WTC11 (cell line): Measurements from ENCODE around the gene CTDP1. TPM values are rescaled to one million over a fixed set of nuclear protein-coding genes. Genes with fewer than 3 reads are reported as not detected.

Experiments
- ATAC-seq: fragments of 200-7000 bp; cut with Tn5 transposase; 2 replicates; pipeline ENCODE4 v1.10.0; 2021; ENCODE audit warnings: mild to moderate bottlenecking, moderate library complexity
- CTCF ChIA-PET: fragments of 300-600 bp; sonication (Branson Sonifier 250); formaldehyde crosslinking; loops from one replicate; lab custom pipeline; 2021; ENCODE audit warnings: antibody characterized with exemption; lab: Charles Lee
- POLR2A ChIA-PET: fragments of 350-600 bp; sonication (Branson Sonifier 250); formaldehyde crosslinking; loops from one replicate; lab custom pipeline; 2021; ENCODE audit warnings: antibody characterized with exemption; lab: Charles Lee
- DNase-seq: peaks from one replicate; pipeline ENCODE4 v3.0.0; 2021; ENCODE audit warnings: low spot score
- H3K27ac Mint-ChIP-seq: 2 replicates; pipeline ENCODE4 v1.8.0; 2021; ENCODE audit warnings: mixed read lengths
- H3K27me3 Mint-ChIP-seq: 2 replicates; pipeline ENCODE4 v1.8.0; 2021; ENCODE audit warnings: low read depth, mild to moderate bottlenecking, moderate library complexity, mixed read lengths
- H3K36me3 Mint-ChIP-seq: 2 replicates; pipeline ENCODE4 v1.8.0; 2021; ENCODE audit warnings: mixed read lengths
- H3K4me1 Mint-ChIP-seq: 2 replicates; pipeline ENCODE4 v1.8.0; 2022; ENCODE audit warnings: mixed read lengths
- H3K4me3 Mint-ChIP-seq: 2 replicates; pipeline ENCODE4 v1.8.0; 2021; ENCODE audit warnings: mild to moderate bottlenecking, moderate library complexity, mixed read lengths
- H3K9me3 Mint-ChIP-seq: 2 replicates; pipeline ENCODE4 v1.8.0; 2021; ENCODE audit warnings: mixed read lengths
- ATF1 ChIP-seq: sonication (generic); formaldehyde crosslinking; IDR thresholded peaks from 2 replicates; pipeline ENCODE4 v1.8.1; 2023; ENCODE audit warnings: mild to moderate bottlenecking, moderate library complexity, missing genetic modification reagents
- CREB1 ChIP-seq: sonication (generic); formaldehyde crosslinking; IDR thresholded peaks from 2 replicates; pipeline ENCODE4 v1.8.0; 2023; ENCODE audit warnings: mild to moderate bottlenecking, missing genetic modification reagents
- CREM ChIP-seq: sonication (generic); formaldehyde crosslinking; IDR thresholded peaks from 2 replicates; pipeline ENCODE4 v1.8.1; 2022; ENCODE audit warnings: mild to moderate bottlenecking, missing genetic modification reagents, moderate library complexity
- ETV6 ChIP-seq: sonication (generic); formaldehyde crosslinking; IDR thresholded peaks from 2 replicates; pipeline ENCODE4 v1.8.1; 2022; ENCODE audit warnings: mild to moderate bottlenecking, missing genetic modification reagents
- JAZF1 ChIP-seq: fragments of 250-450 bp; sonication (Bioruptor Pico); IDR thresholded peaks from 2 replicates; pipeline ENCODE4 v1.9.0; 2021; ENCODE audit warnings: moderate library complexity, mild to moderate bottlenecking, inconsistent platforms
- JUN ChIP-seq: sonication (generic); formaldehyde crosslinking; IDR thresholded peaks from 2 replicates; pipeline ENCODE4 v1.8.0; 2023; ENCODE audit warnings: mild to moderate bottlenecking, missing genetic modification reagents
- MLX ChIP-seq: sonication (generic); formaldehyde crosslinking; IDR thresholded peaks from 2 replicates; pipeline ENCODE4 v1.8.1; 2023; ENCODE audit warnings: mild to moderate bottlenecking, missing genetic modification reagents, moderate library complexity
- MYBL2 ChIP-seq: sonication (generic); formaldehyde crosslinking; IDR thresholded peaks from 2 replicates; pipeline ENCODE4 v1.8.1; 2023; ENCODE audit warnings: mild to moderate bottlenecking, moderate library complexity, missing genetic modification reagents
- SOX15 ChIP-seq: fragments of 250-450 bp; sonication (Bioruptor Pico); IDR thresholded peaks from 2 replicates; pipeline ENCODE4 v1.9.0; 2021; ENCODE audit warnings: mild to moderate bottlenecking
- SP1 ChIP-seq: sonication (generic); formaldehyde crosslinking; conservative IDR thresholded peaks from 2 replicates; pipeline ENCODE4 v1.8.1; 2022; ENCODE audit warnings: missing genetic modification reagents
- TCF7 ChIP-seq: sonication (generic); formaldehyde crosslinking; IDR thresholded peaks from 2 replicates; pipeline ENCODE4 v1.8.0; 2022; ENCODE audit warnings: mild to moderate bottlenecking, low read depth, missing genetic modification reagents, moderate library complexity
- ZBTB21 ChIP-seq: sonication (generic); formaldehyde crosslinking; IDR thresholded peaks from 2 replicates; pipeline ENCODE4 v1.8.1; 2023; ENCODE audit warnings: mild to moderate bottlenecking, missing genetic modification reagents, borderline replicate concordance
- ZNF219 ChIP-seq: sonication (generic); formaldehyde crosslinking; IDR thresholded peaks from 2 replicates; pipeline ENCODE4 v1.8.0; 2023; ENCODE audit warnings: missing genetic modification reagents, mild to moderate bottlenecking, borderline replicate concordance
- ZNF263 ChIP-seq: sonication (generic); formaldehyde crosslinking; IDR thresholded peaks from 2 replicates; pipeline ENCODE4 v1.8.1; 2022; ENCODE audit warnings: low read depth, mild to moderate bottlenecking, moderate library complexity, missing genetic modification reagents
- ZNF281 ChIP-seq: sonication (generic); formaldehyde crosslinking; IDR thresholded peaks from 2 replicates; pipeline ENCODE4 v1.8.0; 2023; ENCODE audit warnings: mild to moderate bottlenecking, missing genetic modification reagents
- ZNF317 ChIP-seq: sonication (generic); formaldehyde crosslinking; IDR thresholded peaks from 2 replicates; pipeline ENCODE4 v1.8.1; 2023; ENCODE audit warnings: low read depth, mild to moderate bottlenecking, moderate library complexity, missing genetic modification reagents, borderline replicate concordance
- ZNF671 ChIP-seq: fragments of 250-450 bp; sonication (Bioruptor Pico); IDR thresholded peaks from 2 replicates; pipeline ENCODE4 v1.8.0; 2021; ENCODE audit warnings: mild to moderate bottlenecking
- total RNA-seq: library from RNA; stranded (reverse); gene quantifications from 3 replicates; pipeline ENCODE4 v1.2.3, GENCODE V29; 2021
- TF ChIP-seq, protein P1 (sequence below): sonication (generic); formaldehyde crosslinking; IDR thresholded peaks from 2 replicates; pipeline ENCODE4 v1.8.1; 2022; ENCODE audit warnings: missing genetic modification reagents, borderline replicate concordance
- TF ChIP-seq, protein P2 (sequence below): sonication (generic); formaldehyde crosslinking; IDR thresholded peaks from 2 replicates; pipeline ENCODE4 v1.8.0; 2022; ENCODE audit warnings: mild to moderate bottlenecking, missing genetic modification reagents
- TF ChIP-seq, protein P3 (sequence below): sonication (generic); formaldehyde crosslinking; IDR thresholded peaks from 2 replicates; pipeline ENCODE4 v1.8.1; 2022; ENCODE audit warnings: mild to moderate bottlenecking, moderate library complexity, missing genetic modification reagents

Gene CTDP1
- total RNA-seq, 1 experiment from 2014 or later, result 39.7 TPM

DNA sequence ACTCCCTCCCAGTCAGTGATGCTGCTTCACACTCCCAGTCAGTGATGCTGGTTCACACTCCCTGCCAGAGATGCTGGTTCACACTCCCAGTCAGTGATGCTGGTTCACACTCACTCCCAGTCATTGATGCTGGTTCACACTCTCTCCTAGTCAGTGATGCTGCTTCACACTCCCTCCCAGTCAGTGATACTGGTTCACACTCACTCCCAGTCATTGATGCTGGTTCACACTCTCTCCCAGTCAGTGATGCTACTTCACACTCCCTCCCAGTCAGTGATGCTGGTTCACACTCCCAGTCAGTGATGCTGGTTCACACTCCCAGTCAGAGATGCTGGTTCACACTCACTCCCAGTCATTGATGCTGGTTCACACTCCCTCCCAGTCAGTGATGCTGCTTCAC lies 83.8 kb downstream of the CTDP1 start:
- Mint-ChIP-seq H3K27me3 (peaks cover 10% of the 10 kb centered on the region), H3K36me3 (peaks cover 3% of the 10 kb centered on the region; the same call in 1 of the 2 replicates), H3K9me3 (peaks cover 56% of the 10 kb centered on the region), H3K27ac (no peak overlapping the region), H3K4me1 (no peaks in the 10 kb centered on the region), H3K4me3 (no peak overlapping the region)
- no peak for DNase-seq
- CTCF ChIA-PET, result no interaction called here
- no peak for ATAC-seq
- POLR2A ChIA-PET, result no interaction called here
- no peak for TF ChIP-seq SOX15
- TF ChIP-seq JAZF1 (CRISPR knock-in tag), result no peak

GRCh38 chr18:79764131-79764530 lies 84.5 kb downstream of the CTDP1 start:
- peaks cover 11% of the 10 kb centered on the region for H3K27me3 Mint-ChIP-seq
- peaks cover 3% of the 10 kb centered on the region; the same call in 1 of the 2 replicates for H3K36me3 Mint-ChIP-seq
- CTCF ChIA-PET, result no interaction called here
- H3K4me3 Mint-ChIP-seq, result no peak overlapping the region
- TF ChIP-seq ZNF671 (CRISPR knock-in tag) (no peak), SP1 (CRISPR knock-in tag) (no peak), ZNF263 (CRISPR knock-in tag) (no peak), MYBL2 (no peak), MLX (CRISPR knock-in tag) (no peak)
- TF ChIP-seq, all 79 proteins: peak for 0
- Mint-ChIP-seq H3K4me1 (no peaks in the 10 kb centered on the region), H3K27ac (no peak overlapping the region), H3K9me3 (peaks cover 60% of the 10 kb centered on the region)
- POLR2A ChIA-PET, result no interaction called here
- ATAC-seq (no peak), DNase-seq (no peak)

DNA sequence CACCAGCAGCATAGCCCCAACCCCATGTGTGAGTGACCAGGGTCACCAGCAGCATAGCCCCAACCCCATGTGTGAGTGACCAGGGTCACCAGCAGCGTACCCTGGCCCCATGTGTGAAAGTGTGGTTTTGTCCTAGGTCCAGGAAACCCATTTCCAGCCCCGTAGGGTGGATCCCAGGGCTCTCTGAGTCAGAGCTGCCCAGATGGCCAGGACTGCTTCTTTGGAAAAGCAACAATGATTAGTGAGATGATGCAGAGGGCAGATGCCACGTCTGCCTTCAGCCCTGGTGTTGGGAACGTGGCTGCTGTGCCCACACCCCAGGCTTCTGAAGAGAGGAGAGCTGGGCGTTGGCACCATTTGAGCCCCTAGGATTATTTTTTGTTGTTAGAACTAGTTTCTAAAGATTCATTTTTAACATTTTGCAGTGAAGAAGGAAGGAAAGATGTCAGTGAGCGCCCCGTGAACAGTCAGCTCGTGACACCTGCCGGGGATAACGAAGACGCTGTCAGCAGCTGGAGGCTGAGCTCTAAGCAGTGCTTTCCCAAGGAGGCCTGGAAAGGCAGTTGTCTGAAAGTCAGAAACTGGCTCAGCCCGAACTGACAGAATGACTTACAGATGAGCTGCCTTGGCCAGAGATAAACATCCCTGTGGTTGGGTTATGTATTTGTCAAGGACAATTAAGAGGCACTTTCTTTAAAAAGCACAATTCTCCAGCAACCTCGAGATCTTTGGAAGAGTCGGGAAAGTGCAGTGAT lies 86.1 kb downstream of the CTDP1 start:
- CTCF ChIA-PET, result no interaction called here
- H3K4me3 Mint-ChIP-seq, result no peak overlapping the region
- H3K27ac Mint-ChIP-seq, result no peak overlapping the region
- H3K36me3 Mint-ChIP-seq, result peaks cover 3% of the 10 kb centered on the region; the same call in 1 of the 2 replicates
- ATAC-seq (no peak), DNase-seq (no peak)
- POLR2A ChIA-PET, result no interaction called here
- no peak for TF ChIP-seq ZNF281 (CRISPR knock-in tag)
- TF ChIP-seq, protein P1, sequence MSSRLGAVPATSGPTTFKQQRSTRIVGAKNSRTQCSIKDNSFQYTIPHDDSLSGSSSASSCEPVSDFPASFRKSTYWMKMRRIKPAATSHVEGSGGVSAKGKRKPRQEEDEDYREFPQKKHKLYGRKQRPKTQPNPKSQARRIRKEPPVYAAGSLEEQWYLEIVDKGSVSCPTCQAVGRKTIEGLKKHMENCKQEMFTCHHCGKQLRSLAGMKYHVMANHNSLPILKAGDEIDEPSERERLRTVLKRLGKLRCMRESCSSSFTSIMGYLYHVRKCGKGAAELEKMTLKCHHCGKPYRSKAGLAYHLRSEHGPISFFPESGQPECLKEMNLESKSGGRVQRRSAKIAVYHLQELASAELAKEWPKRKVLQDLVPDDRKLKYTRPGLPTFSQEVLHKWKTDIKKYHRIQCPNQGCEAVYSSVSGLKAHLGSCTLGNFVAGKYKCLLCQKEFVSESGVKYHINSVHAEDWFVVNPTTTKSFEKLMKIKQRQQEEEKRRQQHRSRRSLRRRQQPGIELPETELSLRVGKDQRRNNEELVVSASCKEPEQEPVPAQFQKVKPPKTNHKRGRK (CRISPR knock-in tag), result no peak
- no peak for TF ChIP-seq ETV6 (CRISPR knock-in tag)
- TF ChIP-seq CREB1, result no peak
- TF ChIP-seq ZNF219 (CRISPR knock-in tag), result no peak
- TF ChIP-seq ATF1 (CRISPR knock-in tag), result no peak
- TF ChIP-seq CREM (CRISPR knock-in tag), result no peak
- TF ChIP-seq, protein P2, sequence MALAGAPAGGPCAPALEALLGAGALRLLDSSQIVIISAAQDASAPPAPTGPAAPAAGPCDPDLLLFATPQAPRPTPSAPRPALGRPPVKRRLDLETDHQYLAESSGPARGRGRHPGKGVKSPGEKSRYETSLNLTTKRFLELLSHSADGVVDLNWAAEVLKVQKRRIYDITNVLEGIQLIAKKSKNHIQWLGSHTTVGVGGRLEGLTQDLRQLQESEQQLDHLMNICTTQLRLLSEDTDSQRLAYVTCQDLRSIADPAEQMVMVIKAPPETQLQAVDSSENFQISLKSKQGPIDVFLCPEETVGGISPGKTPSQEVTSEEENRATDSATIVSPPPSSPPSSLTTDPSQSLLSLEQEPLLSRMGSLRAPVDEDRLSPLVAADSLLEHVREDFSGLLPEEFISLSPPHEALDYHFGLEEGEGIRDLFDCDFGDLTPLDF, result no peak
- no peak for TF ChIP-seq JUN
- no peak for TF ChIP-seq ZNF317
- TF ChIP-seq, protein P3, sequence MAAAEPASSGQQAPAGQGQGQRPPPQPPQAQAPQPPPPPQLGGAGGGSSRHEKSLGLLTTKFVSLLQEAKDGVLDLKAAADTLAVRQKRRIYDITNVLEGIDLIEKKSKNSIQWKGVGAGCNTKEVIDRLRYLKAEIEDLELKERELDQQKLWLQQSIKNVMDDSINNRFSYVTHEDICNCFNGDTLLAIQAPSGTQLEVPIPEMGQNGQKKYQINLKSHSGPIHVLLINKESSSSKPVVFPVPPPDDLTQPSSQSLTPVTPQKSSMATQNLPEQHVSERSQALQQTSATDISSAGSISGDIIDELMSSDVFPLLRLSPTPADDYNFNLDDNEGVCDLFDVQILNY, result no peak
- no peak for TF ChIP-seq ZBTB21 (CRISPR knock-in tag)
- no peak for TF ChIP-seq TCF7 (CRISPR knock-in tag)
- TF ChIP-seq, all 79 proteins: peak for 0
- Mint-ChIP-seq H3K27me3 (peaks cover 11% of the 10 kb centered on the region), H3K9me3 (peaks cover 57% of the 10 kb centered on the region), H3K4me1 (no peaks in the 10 kb centered on the region)
